NCI-H1105 treated with DMSO at 0.1 percent for 48 hours (cell line): ENCODE measurements around the gene STARD9.
"Not testable (repeated sequence)": the region's sequence is repeated elsewhere in the genome, so short reads cannot be mapped to it uniquely, and the experiment has no call there.

Experiments used
- DNase-seq: peaks from one replicate; lab custom pipeline; 2025; lab: John Stamatoyannopoulos, UW

The STARD9 gene

GRCh38 chr15:42627485-42627884, 52.1 kb downstream of the STARD9 start:
- DNase-seq: no peak

DNA sequence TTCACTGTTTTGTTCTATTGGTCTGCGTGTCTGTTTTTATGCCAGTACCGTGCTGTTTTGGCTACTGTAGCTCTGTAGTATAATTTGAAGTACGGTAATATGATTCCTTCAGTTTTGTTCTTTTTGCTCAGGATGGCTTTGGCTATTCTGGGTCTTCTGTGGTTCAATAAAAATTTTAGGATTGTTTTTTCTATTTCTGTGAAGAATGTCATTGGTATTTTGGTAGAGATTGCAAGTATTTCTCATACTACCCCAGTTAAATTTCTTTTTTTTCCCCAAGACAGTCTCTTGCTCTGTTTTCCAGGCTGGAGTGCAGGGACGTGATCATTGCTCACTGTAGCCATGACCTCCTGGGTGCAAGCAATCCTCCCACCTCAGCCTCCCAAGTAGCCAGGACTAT, 53.4 kb downstream of the STARD9 start:
- no peak for DNase-seq

DNA sequence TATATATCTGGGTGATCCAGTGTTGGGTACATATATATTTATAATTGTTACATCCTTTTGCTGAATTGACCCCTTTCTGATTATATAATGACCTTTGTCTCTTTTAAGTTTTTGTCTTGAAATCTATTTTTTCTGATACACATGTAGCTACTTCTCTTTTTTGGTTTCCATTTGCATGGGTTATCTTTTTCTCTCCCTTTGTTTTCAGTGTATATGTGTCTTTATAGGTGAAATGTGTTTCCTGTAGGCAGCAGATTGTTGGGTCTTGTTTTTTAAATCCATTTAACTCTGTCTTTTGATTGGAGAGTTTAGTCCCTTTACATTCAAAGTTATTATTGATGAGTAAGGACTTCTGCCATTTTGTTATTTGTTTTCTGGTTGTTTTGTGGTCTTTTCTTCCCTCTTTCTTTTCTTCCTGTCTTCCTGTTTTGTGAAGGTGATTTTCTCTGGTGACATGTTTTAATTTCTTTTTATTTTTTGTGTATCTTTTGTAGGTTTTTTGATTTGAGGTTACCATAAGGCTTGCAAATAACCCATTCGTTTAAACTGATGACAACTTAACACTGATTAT, 56.8 kb downstream of the STARD9 start:
- no peak for DNase-seq

- no peak for DNase-seq
Measured at GRCh38 chr15:42640109-42640508, 64.7 kb downstream of the STARD9 start.

GRCh38 chr15:42650208-42651066, 75.0 kb downstream of the STARD9 start:
- DNase-seq: peak; percentile 25

- no peak for DNase-seq
Measured at GRCh38 chr15:42665827-42666226, 90.4 kb downstream of the STARD9 start.

GRCh38 chr15:42667855-42668254, 92.4 kb downstream of the STARD9 start:
- no peak for DNase-seq

GRCh38 chr15:42670451-42670850, 95.0 kb downstream of the STARD9 start:
- no peak for DNase-seq

GRCh38 chr15:42672444-42672843, 97.0 kb downstream of the STARD9 start:
- no peak for DNase-seq

- DNase-seq: no peak
Measured at GRCh38 chr15:42674472-42674871, 99.1 kb downstream of the STARD9 start.

GRCh38 chr15:42675021-42675420, 99.6 kb downstream of the STARD9 start:
- DNase-seq: no peak

GRCh38 chr15:42679285-42680141, 104.1 kb downstream of the STARD9 start:
- DNase-seq: no peak

GRCh38 chr15:42680142-42680482, 104.7 kb downstream of the STARD9 start:
- not testable (repeated sequence) for DNase-seq

DNA sequence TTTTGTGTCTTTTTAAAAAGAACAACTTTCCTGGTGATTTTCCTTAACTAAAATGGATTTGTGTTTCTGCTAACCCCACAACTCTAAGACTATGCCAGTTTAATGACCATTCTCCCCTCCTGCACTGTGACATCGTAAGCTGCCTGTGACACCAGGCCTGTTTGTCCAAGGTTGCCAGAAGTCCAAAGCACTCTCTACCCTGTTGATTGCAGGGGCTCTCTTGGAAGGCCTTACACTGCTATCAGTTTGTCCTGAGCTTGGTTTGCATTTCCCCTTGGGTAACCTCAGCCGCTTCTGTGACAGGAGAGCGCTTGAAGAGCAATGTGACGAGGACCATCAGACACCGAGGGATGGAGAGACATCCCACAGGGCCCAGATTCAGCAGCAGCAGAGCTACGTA, 105.7 kb downstream of the STARD9 start:
- DNase-seq: no peak

GRCh38 chr15:42686281-42686680, 110.9 kb downstream of the STARD9 start:
- DNase-seq: no peak

GRCh38 chr15:42687740-42688139, 112.3 kb downstream of the STARD9 start:
- no peak for DNase-seq

DNA sequence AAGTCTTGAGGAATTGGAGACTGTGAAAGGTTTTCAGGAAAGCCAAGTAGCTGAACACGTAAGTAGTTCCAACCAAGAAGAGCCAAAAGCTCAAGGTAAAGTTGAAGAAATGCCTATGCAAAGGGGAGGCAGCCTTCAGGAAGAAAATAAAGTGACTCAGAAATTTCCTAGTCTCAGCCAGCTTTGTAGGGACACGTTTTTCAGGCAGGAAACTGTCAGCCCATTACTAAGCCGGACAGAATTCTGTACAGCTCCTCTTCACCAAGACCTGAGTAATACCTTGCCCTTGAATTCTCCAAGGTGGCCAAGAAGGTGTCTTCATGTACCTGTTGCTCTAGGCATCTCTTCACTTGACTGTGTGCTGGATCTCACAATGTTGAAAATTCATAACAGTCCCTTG, 112.9 kb downstream of the STARD9 start:
- no peak for DNase-seq

DNA sequence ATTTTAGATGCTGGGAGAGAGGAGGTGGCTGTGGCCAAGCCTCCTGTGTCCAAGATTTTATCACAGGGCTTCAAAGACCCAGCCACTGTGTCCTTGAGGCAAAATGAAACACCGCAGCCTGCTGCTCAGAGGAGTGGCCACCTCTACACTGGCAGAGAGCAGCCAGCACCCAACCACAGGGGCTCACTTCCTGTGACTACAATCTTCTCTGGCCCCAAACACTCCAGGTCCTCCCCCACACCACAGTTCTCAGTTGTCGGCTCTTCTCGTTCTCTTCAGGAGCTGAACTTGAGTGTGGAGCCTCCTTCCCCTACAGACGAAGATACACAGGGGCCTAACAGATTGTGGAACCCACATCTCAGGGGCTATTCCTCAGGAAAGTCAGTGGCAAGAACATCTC, 115.9 kb downstream of the STARD9 start:
- DNase-seq: no peak

- DNase-seq: no peak
Measured at GRCh38 chr15:42691770-42692169, 116.4 kb downstream of the STARD9 start.

- no peak for DNase-seq
Measured at GRCh38 chr15:42692536-42692935, 117.1 kb downstream of the STARD9 start.

- no peak for DNase-seq
Measured at GRCh38 chr15:42692997-42693396, 117.6 kb downstream of the STARD9 start.

GRCh38 chr15:42693496-42693895, 118.1 kb downstream of the STARD9 start:
- DNase-seq: no peak

- DNase-seq: no peak
Measured at GRCh38 chr15:42693942-42694341, 118.5 kb downstream of the STARD9 start.
